ENCODE data around the gene PDZRN3. TPM values are rescaled to one million over a fixed set of nuclear protein-coding genes. Genes with fewer than 3 reads are reported as not detected.

PDZRN3 gene
- total RNA-seq, 4 donors from 2014 or later = 227 to 305 (median 265) TPM

- peaks cover 0 to 75% (median 10%) of the 10 kb centered on the region in 3 donors for H3K4me1 ChIP-seq
- TF ChIP-seq EP300 (IDR thresholded peaks at IDR 0.05) (no peak), CTCF (IDR thresholded peaks at IDR 0.05) (no peak), POLR2A (IDR thresholded peaks at IDR 0.05) (no peak), POLR2AphosphoS5 (IDR thresholded peaks at IDR 0.05) (no peak)
- H3K9me3 ChIP-seq = no peaks in the 10 kb centered on the region
- ATAC-seq = no peak
- no peaks in the 10 kb centered on the region for H3K27me3 ChIP-seq
- H3K4me3 ChIP-seq = no peak overlapping the region
- H3K36me3 ChIP-seq = no peaks in the 10 kb centered on the region
- H3K27ac ChIP-seq = no peak overlapping the region
- 80 to 100% methylated on average over 1 of the region's 1 CpG for WGBS, 2 donors (ENCODE audit: low coverage in 1 of 2)
These were observed 150.1 kb downstream of the PDZRN3 start for GRCh38 chr3:73474619-73475018.

GRCh38 chr3:73473898-73474416 is 150.8 kb downstream of the PDZRN3 start:
- no peaks in the 10 kb centered on the region for H3K9me3 ChIP-seq
- no peak for ATAC-seq
- H3K4me1 ChIP-seq = peaks cover 0 to 70% (median 10%) of the 10 kb centered on the region in 3 donors
- H3K27me3 ChIP-seq = no peaks in the 10 kb centered on the region
- no peak overlapping the region for H3K4me3 ChIP-seq
- H3K27ac ChIP-seq = no peak overlapping the region
- H3K36me3 ChIP-seq = no peaks in the 10 kb centered on the region
- TF ChIP-seq EP300 (IDR thresholded peaks at IDR 0.05) = no peak
- WGBS, 2 donors (ENCODE audit: low coverage in 1 of 2) = 57 to 78% methylated on average over 3 of the region's 4 CpGs

GRCh38 chr3:73473181-73473897 is 151.4 kb downstream of the PDZRN3 start:
- Histone ChIP-seq H3K27ac (no peak overlapping the region), H3K9me3 (no peaks in the 10 kb centered on the region)
- peak; percentile 31 for ATAC-seq

GRCh38 chr3:73471986-73472787 is 152.6 kb downstream of the PDZRN3 start:
- 44 to 64% methylated on average over 3 to 4 of the region's 8 CpGs for WGBS, 2 donors (ENCODE audit: low coverage in 1 of 2)

More at GRCh38 chr3:73473181-73473897, 151.4 kb downstream of the PDZRN3 start:
- no peak overlapping the region for H3K4me3 ChIP-seq
- TF ChIP-seq POLR2A (IDR thresholded peaks at IDR 0.05) (no peak), EP300 (IDR thresholded peaks at IDR 0.05) (no peak), CTCF (IDR thresholded peaks at IDR 0.05) (no peak), POLR2AphosphoS5 (IDR thresholded peaks at IDR 0.05) (no peak)
- WGBS, 2 donors (ENCODE audit: low coverage in 1 of 2) = 45 to 67% methylated on average over 4 to 5 of the region's 5 CpGs
- H3K27me3 ChIP-seq = no peaks in the 10 kb centered on the region
- no peaks in the 10 kb centered on the region for H3K36me3 ChIP-seq
- peaks cover 0 to 75% (median 10%) of the 10 kb centered on the region in 3 donors for H3K4me1 ChIP-seq

More at GRCh38 chr3:73471986-73472787, 152.6 kb downstream of the PDZRN3 start:
- H3K27ac ChIP-seq = peak overlapping the region in 2 of 4 donors; percentile 26 to 34
- no peak overlapping the region for H3K4me3 ChIP-seq
- H3K36me3 ChIP-seq = no peaks in the 10 kb centered on the region
- no peaks in the 10 kb centered on the region for H3K27me3 ChIP-seq
- TF ChIP-seq POLR2AphosphoS5 (IDR thresholded peaks at IDR 0.05) = no peak
- no peak for TF ChIP-seq POLR2A (IDR thresholded peaks at IDR 0.05)
- no peak for TF ChIP-seq EP300 (IDR thresholded peaks at IDR 0.05)
- TF ChIP-seq CTCF (IDR thresholded peaks at IDR 0.05) = no peak
- H3K4me1 ChIP-seq = peaks cover 0 to 85% (median 10%) of the 10 kb centered on the region in 3 donors
- ATAC-seq = no peak
- no peaks in the 10 kb centered on the region for H3K9me3 ChIP-seq
